Urothelium cell line (cell line): ENCODE data around the gene OTOF.

Experiments used
- DNase-seq: peaks from one replicate; pipeline ENCODE4 v3.0.0; 2011; ENCODE audit warnings: low spot score, mixed read lengths
- FAIRE-seq: peaks from 2 replicates; lab custom pipeline; 2011; peaks lifted over from hg19 to GRCh38; lab: Jason Lieb, UNC

OTOF gene

DNA sequence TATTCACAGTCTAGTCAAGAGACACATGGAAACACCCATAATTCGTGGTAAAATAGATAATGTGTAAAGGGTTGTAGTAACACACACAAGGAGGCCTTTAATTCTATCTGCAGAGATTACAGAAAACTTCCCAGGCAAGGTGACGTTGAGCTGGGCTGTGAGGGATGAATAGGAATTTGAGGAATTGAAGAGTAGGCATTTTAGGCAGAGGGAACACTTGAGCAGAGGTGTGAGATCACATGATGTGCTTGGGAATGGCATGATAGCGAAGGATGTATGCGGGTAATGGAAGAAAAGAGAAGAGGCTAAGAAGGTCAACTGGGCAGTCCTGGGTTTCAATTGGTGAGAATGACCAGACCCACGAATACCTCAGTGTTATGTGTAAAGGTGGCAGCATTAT is 56.0 kb downstream of the OTOF start:
- FAIRE-seq (no peak), DNase-seq (no peak)

DNA sequence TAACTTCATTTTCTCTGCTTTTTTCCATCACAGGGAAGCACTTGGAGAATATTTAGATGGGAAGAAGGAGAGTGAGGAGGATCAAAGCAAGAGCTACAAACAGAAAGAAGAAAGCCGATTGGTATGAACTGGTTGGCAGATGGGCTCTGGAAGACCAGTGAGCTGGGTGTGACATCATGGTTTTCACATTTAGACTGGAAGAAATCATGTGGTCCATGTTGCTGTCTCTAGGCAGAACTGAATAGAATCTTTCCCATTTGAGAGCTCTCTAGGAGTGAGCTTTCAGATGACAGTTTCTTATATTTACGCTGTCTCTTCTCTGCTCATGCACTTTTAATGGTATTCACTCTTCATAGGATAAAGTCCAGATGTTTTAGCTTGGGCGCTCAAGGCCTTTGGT is 63.6 kb downstream of the OTOF start:
- no peak for FAIRE-seq
- DNase-seq = no peak

GRCh38 chr2:26412091-26412673 is 65.7 kb downstream of the OTOF start:
- DNase-seq = no peak
- no peak for FAIRE-seq

DNA sequence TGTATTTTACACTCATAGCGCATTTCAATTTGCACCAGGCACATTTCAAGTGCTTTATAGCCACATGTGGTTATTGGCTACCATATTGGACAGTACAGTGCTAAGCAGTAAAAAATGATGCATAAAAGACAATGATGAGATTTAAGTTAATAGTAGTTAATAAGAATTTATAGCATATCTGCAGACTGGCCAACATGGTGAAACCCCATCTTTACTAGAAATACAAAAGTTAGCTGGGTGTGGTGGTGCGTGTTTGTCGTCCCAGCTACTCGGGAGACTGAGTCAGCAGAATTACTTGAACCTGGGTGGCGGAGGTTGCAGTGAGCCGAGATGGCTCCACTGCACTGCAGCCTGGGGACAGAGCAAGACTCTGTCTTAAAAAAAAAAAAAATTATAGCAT is 66.5 kb downstream of the OTOF start:
- DNase-seq (no peak), FAIRE-seq (no peak)

DNA sequence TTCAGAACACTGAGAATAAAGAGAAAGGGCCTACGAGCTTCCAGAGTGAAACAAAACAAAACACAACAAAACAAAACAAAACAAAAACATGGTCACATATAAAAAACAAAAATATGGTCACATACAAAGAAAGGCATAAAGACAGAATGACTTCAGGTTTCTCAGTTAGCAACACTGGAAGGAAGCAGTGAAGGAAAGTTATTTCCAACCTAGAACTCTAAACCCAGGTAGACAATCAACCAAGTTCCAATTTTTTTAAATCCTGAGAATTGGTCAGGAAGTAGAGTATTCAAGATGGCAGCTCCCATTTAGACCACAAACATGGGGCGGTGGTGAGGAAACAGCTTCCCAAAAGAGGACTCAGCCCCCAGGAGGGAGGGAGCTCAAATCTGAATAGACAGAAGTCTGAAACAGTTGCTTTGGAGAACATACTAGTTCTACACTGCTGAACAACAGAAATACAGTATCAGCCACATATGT is 67.1 kb downstream of the OTOF start:
- DNase-seq (no peak), FAIRE-seq (no peak)

GRCh38 chr2:26409785-26410184 is 68.1 kb downstream of the OTOF start:
- FAIRE-seq (no peak), DNase-seq (no peak)

- no peak for DNase-seq
- FAIRE-seq = peak; percentile 35
Measured at GRCh38 chr2:26407526-26407925, 70.4 kb downstream of the OTOF start.
